Measurements from ENCODE around the gene INAFM1. TPM values are rescaled to one million over a fixed set of nuclear protein-coding genes. Genes with fewer than 3 reads are reported as not detected.

Gene INAFM1
- total RNA-seq, 1 experiment from 2014 or later: 8.1 TPM

DNA sequence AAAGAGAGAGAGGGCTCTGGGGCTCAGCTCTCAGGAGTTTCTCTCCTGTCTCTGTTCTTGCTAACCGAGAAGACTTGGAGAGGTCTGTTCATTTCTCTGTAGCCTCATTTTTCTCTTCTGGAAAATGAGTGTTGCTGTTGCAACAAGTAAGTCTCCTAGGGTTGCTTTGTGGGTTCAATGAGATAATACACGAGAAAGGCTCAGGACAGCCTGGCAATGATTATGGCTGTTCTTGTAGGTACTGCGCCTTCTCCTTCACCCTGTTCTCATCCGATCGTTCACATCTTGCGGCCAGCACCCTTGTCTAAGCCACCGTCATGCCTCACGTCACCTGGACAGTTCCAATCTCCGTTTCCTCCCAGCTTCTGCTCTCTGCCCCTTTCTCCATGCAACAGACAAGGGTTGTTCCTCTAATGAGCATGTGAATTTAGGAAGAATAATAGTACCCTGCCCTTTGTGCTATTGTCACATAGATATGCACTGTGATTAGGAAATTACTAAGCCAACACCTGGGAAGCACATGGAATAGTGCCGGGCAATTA is 39.1 kb downstream of the INAFM1 start:
- ATAC-seq: no peak
- no peaks in the 10 kb centered on the region for H3K36me3 Mint-ChIP-seq
- peaks cover 5% of the 10 kb centered on the region; the same call in 1 of the 2 replicates for H3K4me1 Mint-ChIP-seq
- H3K9me3 Mint-ChIP-seq: peaks cover 8% of the 10 kb centered on the region; the same call in 1 of the 2 replicates
- no peak for DNase-seq (ENCODE audit: low spot score)
- ChIA-PET CTCF (interaction anchor here (1.8 kb wide), 1 partner anchor 35 kb away, joined by 4 read pairs; the partner anchor contains the start of gene DHX34), POLR2A (no interaction called here)
- TF ChIP-seq, protein P1, sequence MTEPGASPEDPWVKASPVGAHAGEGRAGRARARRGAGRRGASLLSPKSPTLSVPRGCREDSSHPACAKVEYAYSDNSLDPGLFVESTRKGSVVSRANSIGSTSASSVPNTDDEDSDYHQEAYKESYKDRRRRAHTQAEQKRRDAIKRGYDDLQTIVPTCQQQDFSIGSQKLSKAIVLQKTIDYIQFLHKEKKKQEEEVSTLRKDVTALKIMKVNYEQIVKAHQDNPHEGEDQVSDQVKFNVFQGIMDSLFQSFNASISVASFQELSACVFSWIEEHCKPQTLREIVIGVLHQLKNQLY (CRISPR knock-in tag; IDR thresholded peaks at IDR 0.05): no peak
- no peak for TF ChIP-seq GTF2I (CRISPR knock-in tag; conservative IDR thresholded peaks at IDR 0.05)
- no peak for TF ChIP-seq NFATC4 (CRISPR knock-in tag; IDR thresholded peaks at IDR 0.05)
- no peak for TF ChIP-seq NR3C1 (CRISPR knock-in tag; conservative IDR thresholded peaks at IDR 0.05; ENCODE audit: low read depth)
- TF ChIP-seq, protein P2, sequence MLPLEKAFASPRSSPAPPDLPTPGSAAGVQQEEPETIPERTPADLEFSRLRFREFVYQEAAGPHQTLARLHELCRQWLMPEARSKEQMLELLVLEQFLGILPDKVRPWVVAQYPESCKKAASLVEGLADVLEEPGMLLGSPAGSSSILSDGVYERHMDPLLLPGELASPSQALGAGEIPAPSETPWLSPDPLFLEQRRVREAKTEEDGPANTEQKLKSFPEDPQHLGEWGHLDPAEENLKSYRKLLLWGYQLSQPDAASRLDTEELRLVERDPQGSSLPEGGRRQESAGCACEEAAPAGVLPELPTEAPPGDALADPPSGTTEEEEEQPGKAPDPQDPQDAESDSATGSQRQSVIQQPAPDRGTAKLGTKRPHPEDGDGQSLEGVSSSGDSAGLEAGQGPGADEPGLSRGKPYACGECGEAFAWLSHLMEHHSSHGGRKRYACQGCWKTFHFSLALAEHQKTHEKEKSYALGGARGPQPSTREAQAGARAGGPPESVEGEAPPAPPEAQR (CRISPR knock-in tag; IDR thresholded peaks at IDR 0.05): no peak
- no peak for TF ChIP-seq ZNF121 (CRISPR knock-in tag; IDR thresholded peaks at IDR 0.05)
- no peak overlapping the region for H3K27ac Mint-ChIP-seq
- peaks cover 11% of the 10 kb centered on the region; the same call in 1 of the 2 replicates for H3K27me3 Mint-ChIP-seq (ENCODE audit: low read depth)
- no peak overlapping the region for H3K4me3 Mint-ChIP-seq

DNA sequence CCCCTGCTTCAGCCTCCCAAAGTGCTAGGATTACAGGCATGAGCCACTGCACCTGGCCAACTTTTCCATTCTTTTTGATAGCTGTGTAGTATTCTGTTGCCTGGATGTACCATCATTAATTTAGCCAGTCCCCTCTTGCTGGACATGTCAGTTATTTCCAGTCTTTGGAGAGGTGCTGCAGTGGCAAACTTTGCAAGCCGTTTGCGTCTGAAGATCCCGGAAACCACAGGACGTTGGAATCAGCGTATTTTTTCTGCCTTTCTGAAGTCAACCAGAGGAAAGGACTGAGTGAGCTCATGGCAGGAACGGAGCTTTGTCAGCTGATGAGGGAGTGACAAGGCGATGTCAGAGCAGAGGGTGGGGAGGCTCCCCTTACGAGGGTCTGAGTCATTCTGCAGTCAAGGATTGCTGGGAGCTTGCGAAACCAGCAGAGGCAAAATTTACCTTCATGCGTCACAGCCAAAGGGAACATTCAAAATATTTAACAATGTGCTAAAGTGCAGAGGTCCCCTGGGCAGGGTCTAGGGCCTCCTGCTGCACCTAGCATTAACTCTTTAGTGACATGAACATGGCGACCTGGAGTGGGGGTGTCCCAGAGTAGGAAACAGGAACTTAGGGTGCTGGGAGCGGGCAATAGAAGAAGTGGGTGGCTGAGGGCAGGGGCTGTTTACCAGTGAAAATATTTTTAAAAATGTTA is 40.6 kb downstream of the INAFM1 start:
- no peak for DNase-seq (ENCODE audit: low spot score)
- Mint-ChIP-seq H3K9me3 (peaks cover 8% of the 10 kb centered on the region; the same call in 1 of the 2 replicates), H3K27ac (peak overlapping the region; percentile 15), H3K27me3 (ENCODE audit: low read depth) (peaks cover 11% of the 10 kb centered on the region; the same call in 1 of the 2 replicates), H3K4me3 (no peak overlapping the region), H3K36me3 (no peaks in the 10 kb centered on the region), H3K4me1 (peaks cover 5% of the 10 kb centered on the region; the same call in 1 of the 2 replicates)
- no peak for ATAC-seq
- POLR2A ChIA-PET: no interaction called here
- TF ChIP-seq CBFB (CRISPR knock-in tag; IDR thresholded peaks at IDR 0.05; ENCODE audit: low read depth) (no peak), MYBL2 (CRISPR knock-in tag; IDR thresholded peaks at IDR 0.05) (no peak), CREB1 (CRISPR knock-in tag; IDR thresholded peaks at IDR 0.05) (no peak), GABPB1 (CRISPR knock-in tag; IDR thresholded peaks at IDR 0.05) (peak; percentile 90), IRF2 (CRISPR knock-in tag; IDR thresholded peaks at IDR 0.05; ENCODE audit: borderline replicate concordance, low read depth) (no peak), OVOL2 (CRISPR knock-in tag; IDR thresholded peaks at IDR 0.05; ENCODE audit: borderline replicate concordance) (no peak), ZNF263 (CRISPR knock-in tag; IDR thresholded peaks at IDR 0.05; ENCODE audit: low read depth) (no peak), ATF1 (CRISPR knock-in tag; IDR thresholded peaks at IDR 0.05) (no peak)
- TF ChIP-seq, protein P3, sequence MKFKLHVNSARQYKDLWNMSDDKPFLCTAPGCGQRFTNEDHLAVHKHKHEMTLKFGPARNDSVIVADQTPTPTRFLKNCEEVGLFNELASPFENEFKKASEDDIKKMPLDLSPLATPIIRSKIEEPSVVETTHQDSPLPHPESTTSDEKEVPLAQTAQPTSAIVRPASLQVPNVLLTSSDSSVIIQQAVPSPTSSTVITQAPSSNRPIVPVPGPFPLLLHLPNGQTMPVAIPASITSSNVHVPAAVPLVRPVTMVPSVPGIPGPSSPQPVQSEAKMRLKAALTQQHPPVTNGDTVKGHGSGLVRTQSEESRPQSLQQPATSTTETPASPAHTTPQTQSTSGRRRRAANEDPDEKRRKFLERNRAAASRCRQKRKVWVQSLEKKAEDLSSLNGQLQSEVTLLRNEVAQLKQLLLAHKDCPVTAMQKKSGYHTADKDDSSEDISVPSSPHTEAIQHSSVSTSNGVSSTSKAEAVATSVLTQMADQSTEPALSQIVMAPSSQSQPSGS (CRISPR knock-in tag; IDR thresholded peaks at IDR 0.05; ENCODE audit: borderline replicate concordance, low read depth): no peak
- CTCF ChIA-PET: interaction anchor here (2.8 to 3.1 kb wide), 2 partner anchors 33 to 76 kb away, joined by 9 to 22 read pairs; partner anchors contain the start of gene DHX34

DNA sequence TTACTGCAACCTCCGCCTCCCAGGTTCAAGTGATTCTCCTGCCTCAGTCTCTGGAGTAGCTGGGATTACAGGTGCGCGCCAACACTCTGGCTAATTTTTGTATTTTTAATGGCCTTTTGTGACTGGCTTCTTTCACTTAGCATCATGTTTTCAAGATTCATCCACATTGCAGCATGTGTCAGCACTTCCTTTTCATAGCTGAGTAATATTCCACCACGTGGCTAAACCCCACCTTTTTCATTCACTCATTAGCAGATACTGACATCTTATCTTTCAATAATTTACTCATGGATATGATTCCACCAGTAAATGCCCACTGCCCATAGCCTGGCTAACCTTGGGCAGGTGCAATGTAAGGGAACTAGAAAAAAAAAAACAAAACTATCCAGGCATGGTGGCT is 41.8 kb downstream of the INAFM1 start:
- peaks cover 8% of the 10 kb centered on the region for H3K9me3 Mint-ChIP-seq

More for the DNA sequence above, 41.8 kb downstream of the INAFM1 start:
- Mint-ChIP-seq H3K4me1 (peaks cover 5% of the 10 kb centered on the region; the same call in 1 of the 2 replicates), H3K27me3 (ENCODE audit: low read depth) (peaks cover 6% of the 10 kb centered on the region; the same call in 1 of the 2 replicates), H3K36me3 (no peaks in the 10 kb centered on the region), H3K27ac (no peak overlapping the region), H3K4me3 (no peak overlapping the region)
- ChIA-PET CTCF (interaction anchor here (2.8 to 3.1 kb wide), 2 partner anchors 32 to 75 kb away, joined by 9 to 22 read pairs; partner anchors contain the start of gene DHX34), POLR2A (no interaction called here)
- TF ChIP-seq, protein P4, sequence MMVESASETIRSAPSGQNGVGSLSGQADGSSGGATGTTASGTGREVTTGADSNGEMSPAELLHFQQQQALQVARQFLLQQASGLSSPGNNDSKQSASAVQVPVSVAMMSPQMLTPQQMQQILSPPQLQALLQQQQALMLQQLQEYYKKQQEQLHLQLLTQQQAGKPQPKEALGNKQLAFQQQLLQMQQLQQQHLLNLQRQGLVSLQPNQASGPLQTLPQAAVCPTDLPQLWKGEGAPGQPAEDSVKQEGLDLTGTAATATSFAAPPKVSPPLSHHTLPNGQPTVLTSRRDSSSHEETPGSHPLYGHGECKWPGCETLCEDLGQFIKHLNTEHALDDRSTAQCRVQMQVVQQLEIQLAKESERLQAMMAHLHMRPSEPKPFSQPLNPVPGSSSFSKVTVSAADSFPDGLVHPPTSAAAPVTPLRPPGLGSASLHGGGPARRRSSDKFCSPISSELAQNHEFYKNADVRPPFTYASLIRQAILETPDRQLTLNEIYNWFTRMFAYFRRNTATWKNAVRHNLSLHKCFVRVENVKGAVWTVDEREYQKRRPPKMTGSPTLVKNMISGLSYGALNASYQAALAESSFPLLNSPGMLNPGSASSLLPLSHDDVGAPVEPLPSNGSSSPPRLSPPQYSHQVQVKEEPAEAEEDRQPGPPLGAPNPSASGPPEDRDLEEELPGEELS (CRISPR knock-in tag; IDR thresholded peaks at IDR 0.05): no peak
- no peak for TF ChIP-seq TCF7 (CRISPR knock-in tag; IDR thresholded peaks at IDR 0.05; ENCODE audit: low read depth)
- TF ChIP-seq, protein P5, sequence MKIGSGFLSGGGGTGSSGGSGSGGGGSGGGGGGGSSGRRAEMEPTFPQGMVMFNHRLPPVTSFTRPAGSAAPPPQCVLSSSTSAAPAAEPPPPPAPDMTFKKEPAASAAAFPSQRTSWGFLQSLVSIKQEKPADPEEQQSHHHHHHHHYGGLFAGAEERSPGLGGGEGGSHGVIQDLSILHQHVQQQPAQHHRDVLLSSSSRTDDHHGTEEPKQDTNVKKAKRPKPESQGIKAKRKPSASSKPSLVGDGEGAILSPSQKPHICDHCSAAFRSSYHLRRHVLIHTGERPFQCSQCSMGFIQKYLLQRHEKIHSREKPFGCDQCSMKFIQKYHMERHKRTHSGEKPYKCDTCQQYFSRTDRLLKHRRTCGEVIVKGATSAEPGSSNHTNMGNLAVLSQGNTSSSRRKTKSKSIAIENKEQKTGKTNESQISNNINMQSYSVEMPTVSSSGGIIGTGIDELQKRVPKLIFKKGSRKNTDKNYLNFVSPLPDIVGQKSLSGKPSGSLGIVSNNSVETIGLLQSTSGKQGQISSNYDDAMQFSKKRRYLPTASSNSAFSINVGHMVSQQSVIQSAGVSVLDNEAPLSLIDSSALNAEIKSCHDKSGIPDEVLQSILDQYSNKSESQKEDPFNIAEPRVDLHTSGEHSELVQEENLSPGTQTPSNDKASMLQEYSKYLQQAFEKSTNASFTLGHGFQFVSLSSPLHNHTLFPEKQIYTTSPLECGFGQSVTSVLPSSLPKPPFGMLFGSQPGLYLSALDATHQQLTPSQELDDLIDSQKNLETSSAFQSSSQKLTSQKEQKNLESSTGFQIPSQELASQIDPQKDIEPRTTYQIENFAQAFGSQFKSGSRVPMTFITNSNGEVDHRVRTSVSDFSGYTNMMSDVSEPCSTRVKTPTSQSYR (CRISPR knock-in tag; IDR thresholded peaks at IDR 0.05): no peak
- TF ChIP-seq ZNF671 (CRISPR knock-in tag; IDR thresholded peaks at IDR 0.05): no peak
- no peak for TF ChIP-seq PRRX2 (CRISPR knock-in tag; IDR thresholded peaks at IDR 0.05)
- TF ChIP-seq ETV6 (CRISPR knock-in tag; IDR thresholded peaks at IDR 0.05): no peak
- TF ChIP-seq, protein P6, sequence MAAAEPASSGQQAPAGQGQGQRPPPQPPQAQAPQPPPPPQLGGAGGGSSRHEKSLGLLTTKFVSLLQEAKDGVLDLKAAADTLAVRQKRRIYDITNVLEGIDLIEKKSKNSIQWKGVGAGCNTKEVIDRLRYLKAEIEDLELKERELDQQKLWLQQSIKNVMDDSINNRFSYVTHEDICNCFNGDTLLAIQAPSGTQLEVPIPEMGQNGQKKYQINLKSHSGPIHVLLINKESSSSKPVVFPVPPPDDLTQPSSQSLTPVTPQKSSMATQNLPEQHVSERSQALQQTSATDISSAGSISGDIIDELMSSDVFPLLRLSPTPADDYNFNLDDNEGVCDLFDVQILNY (CRISPR knock-in tag; IDR thresholded peaks at IDR 0.05): no peak
- no peak for DNase-seq (ENCODE audit: low spot score)
- ATAC-seq: no peak

Measured in WTC11 (cell line).